Measurements from ENCODE around the gene S100A13. TPM values are rescaled to one million over a fixed set of nuclear protein-coding genes. Genes with fewer than 3 reads are reported as not detected.
"Not testable (repeated sequence)": the region's sequence is repeated elsewhere in the genome, so short reads cannot be mapped to it uniquely, and the experiment has no call there.

Gene S100A13
- polyA plus RNA-seq, 2 donors, result 74.3 to 122 TPM

DNA sequence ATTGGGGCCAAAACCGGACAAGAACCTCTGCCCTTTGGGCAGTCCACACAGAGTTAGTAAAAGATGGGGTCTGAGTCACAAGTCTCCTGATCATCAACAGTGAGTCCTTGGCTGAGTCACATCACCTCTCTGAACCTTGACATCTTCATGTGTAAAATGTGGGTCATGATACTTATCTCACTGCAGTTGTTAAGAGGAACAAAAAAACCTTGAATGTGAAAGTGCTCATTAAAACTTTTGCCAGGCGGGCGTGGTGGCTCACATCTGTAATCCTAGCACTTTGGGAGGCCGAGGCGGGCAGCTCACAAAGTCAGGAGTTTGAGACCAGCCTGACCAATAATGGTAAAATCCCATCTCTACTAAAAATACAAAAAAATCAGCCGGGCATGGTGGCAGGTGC, 30.1 kb downstream of the S100A13 start:
- Histone ChIP-seq H3K27me3 (ENCODE audit: control insufficient read depth in 1 of 2, insufficient read depth in 2 of 2, low read length in 2 of 2) (no peaks in the 10 kb centered on the region), H3K27ac (ENCODE audit: low read depth in 2 of 2, low read length in 1 of 2) (no peak overlapping the region), H3K4me1 (ENCODE audit: control insufficient read depth in 2 of 2, insufficient read depth in 2 of 2, low read length in 1 of 2) (peaks cover 0 to 4% of the 10 kb centered on the region in 2 donors), H3K36me3 (ENCODE audit: control insufficient read depth in 2 of 2, insufficient read depth in 2 of 2, low read length in 1 of 2) (no peaks in the 10 kb centered on the region), H3K4me3 (ENCODE audit: low read depth in 1 of 2, low read length in 2 of 2) (no peak overlapping the region), H3K9me3 (ENCODE audit: control insufficient read depth in 2 of 2, insufficient read depth in 1 of 2, low read depth in 1 of 2, low read length in 1 of 2) (no peaks in the 10 kb centered on the region)
- WGBS, 2 donors, result 86% methylated on average over 6 of the region's 6 CpGs

DNA sequence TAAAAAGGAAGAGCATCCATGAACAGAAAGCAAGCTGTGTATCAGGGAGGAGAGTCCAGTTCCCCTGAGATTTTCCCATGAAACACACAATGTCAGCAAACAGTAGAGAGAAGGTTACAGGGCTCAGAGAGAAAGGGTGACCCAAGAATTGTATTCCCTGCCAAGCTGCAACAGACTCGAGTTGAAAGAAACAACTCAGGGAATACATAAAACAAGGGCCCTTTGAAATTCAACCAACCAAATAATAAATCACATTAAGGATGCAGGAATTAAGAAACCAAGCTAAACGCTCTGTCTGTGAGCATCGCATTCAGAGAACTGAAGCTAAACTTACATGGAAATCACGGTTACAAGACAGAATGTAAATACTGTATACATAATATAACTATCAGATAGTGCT, 34.6 kb downstream of the S100A13 start:
- Histone ChIP-seq H3K36me3 (ENCODE audit: control insufficient read depth in 2 of 2, insufficient read depth in 2 of 2, low read length in 1 of 2) (no peaks in the 10 kb centered on the region), H3K4me3 (ENCODE audit: low read depth in 1 of 2, low read length in 2 of 2) (no peak overlapping the region), H3K27ac (ENCODE audit: low read depth in 2 of 2, low read length in 1 of 2) (no peak overlapping the region), H3K9me3 (ENCODE audit: control insufficient read depth in 2 of 2, insufficient read depth in 1 of 2, low read depth in 1 of 2, low read length in 1 of 2) (no peaks in the 10 kb centered on the region), H3K27me3 (ENCODE audit: control insufficient read depth in 1 of 2, insufficient read depth in 2 of 2, low read length in 2 of 2) (no peaks in the 10 kb centered on the region), H3K4me1 (ENCODE audit: control insufficient read depth in 2 of 2, insufficient read depth in 2 of 2, low read length in 1 of 2) (peaks cover 0 to 2% of the 10 kb centered on the region in 2 donors)
- WGBS, 2 donors, result 51 to 59% methylated on average over 4 of the region's 4 CpGs

DNA sequence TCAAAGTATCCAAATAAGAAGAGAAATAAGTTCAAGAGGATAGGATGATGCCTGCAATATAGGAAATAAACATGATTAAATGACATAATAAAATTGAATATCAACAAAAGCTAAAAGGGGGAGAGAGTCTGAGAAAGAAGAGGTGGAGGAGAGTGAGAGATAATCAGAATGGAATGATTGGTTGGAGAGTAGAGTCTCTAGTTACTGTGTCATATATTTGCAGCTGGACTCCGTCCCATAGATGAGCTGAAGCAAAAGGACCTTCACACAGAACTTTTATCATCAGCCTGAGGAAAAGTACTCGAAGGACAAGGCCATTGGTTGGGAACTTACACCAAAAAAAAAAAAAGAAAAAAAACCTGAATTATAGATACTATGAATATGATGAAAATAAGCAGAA, 38.8 kb downstream of the S100A13 start:
- WGBS, 2 donors, result 90 to 92% methylated on average over 2 of the region's 2 CpGs

DNA sequence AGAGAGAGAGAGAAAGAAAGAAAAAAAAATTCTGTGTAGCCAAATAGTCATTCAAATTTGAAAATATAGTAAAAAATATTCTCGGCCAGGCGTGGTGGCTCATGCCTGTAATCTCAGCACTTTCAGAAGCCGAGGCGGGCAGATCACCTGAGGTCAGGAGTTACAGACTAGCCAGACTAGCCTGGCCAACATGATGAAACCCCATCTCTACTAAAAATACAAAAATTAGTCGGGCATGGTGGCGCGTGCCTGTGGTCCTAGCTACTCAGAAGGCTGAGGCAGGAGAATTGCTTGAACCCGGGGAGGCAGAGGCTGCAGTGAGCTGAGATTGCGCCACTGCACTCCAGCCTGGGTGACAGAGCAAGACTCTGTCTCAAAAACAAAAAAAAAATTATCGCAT, 39.3 kb downstream of the S100A13 start:
- 95% methylated on average over 10 of the region's 10 CpGs for WGBS, 2 donors
- not testable (repeated sequence) for H3K36me3 ChIP-seq (ENCODE audit: control insufficient read depth in 2 of 2, insufficient read depth in 2 of 2, low read length in 1 of 2); H3K9me3 ChIP-seq (ENCODE audit: control insufficient read depth in 2 of 2, insufficient read depth in 1 of 2, low read depth in 1 of 2, low read length in 1 of 2); H3K27me3 ChIP-seq (ENCODE audit: control insufficient read depth in 1 of 2, insufficient read depth in 2 of 2, low read length in 2 of 2); H3K4me3 ChIP-seq (ENCODE audit: low read depth in 1 of 2, low read length in 2 of 2); H3K4me1 ChIP-seq (ENCODE audit: control insufficient read depth in 2 of 2, insufficient read depth in 2 of 2, low read length in 1 of 2); H3K27ac ChIP-seq (ENCODE audit: low read depth in 2 of 2, low read length in 1 of 2)

More for the DNA sequence above, 38.8 kb downstream of the S100A13 start:
- H3K36me3 ChIP-seq (ENCODE audit: control insufficient read depth in 2 of 2, insufficient read depth in 2 of 2, low read length in 1 of 2), result no peaks in the 10 kb centered on the region
- H3K4me3 ChIP-seq (ENCODE audit: low read depth in 1 of 2, low read length in 2 of 2), result no peak overlapping the region
- no peaks in the 10 kb centered on the region for H3K4me1 ChIP-seq (ENCODE audit: control insufficient read depth in 2 of 2, insufficient read depth in 2 of 2, low read length in 1 of 2)
- no peak overlapping the region for H3K27ac ChIP-seq (ENCODE audit: low read depth in 2 of 2, low read length in 1 of 2)
- H3K27me3 ChIP-seq (ENCODE audit: control insufficient read depth in 1 of 2, insufficient read depth in 2 of 2, low read length in 2 of 2), result no peaks in the 10 kb centered on the region
- no peaks in the 10 kb centered on the region for H3K9me3 ChIP-seq (ENCODE audit: control insufficient read depth in 2 of 2, insufficient read depth in 1 of 2, low read depth in 1 of 2, low read length in 1 of 2)

DNA sequence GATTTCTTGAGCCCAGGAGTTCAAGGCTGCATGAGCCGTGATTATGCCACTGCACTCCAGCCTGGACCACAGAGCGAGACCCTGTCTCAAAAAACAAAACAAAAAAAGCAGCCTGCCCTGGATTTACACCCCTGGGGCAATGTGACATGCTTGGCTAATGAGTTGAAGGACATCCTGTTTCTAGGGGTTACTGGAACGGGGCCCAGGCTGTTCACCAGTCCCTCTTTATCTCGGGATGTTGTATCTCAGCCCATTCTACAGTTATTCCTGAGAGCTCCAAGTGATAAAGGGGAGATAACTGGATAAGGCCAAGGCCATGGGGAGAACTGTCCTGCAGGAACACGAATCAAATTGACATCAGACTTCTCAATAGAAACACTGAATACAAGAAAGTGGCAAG, 40.0 kb downstream of the S100A13 start:
- no peak overlapping the region for H3K27ac ChIP-seq (ENCODE audit: low read depth in 2 of 2, low read length in 1 of 2)
- no peak overlapping the region for H3K4me3 ChIP-seq (ENCODE audit: low read depth in 1 of 2, low read length in 2 of 2)
- no peaks in the 10 kb centered on the region for H3K27me3 ChIP-seq (ENCODE audit: control insufficient read depth in 1 of 2, insufficient read depth in 2 of 2, low read length in 2 of 2)
- no peaks in the 10 kb centered on the region for H3K36me3 ChIP-seq (ENCODE audit: control insufficient read depth in 2 of 2, insufficient read depth in 2 of 2, low read length in 1 of 2)
- H3K9me3 ChIP-seq (ENCODE audit: control insufficient read depth in 2 of 2, insufficient read depth in 1 of 2, low read depth in 1 of 2, low read length in 1 of 2), result no peaks in the 10 kb centered on the region
- 59 to 69% methylated on average over 5 of the region's 5 CpGs for WGBS, 2 donors
- no peaks in the 10 kb centered on the region for H3K4me1 ChIP-seq (ENCODE audit: control insufficient read depth in 2 of 2, insufficient read depth in 2 of 2, low read length in 1 of 2)

DNA sequence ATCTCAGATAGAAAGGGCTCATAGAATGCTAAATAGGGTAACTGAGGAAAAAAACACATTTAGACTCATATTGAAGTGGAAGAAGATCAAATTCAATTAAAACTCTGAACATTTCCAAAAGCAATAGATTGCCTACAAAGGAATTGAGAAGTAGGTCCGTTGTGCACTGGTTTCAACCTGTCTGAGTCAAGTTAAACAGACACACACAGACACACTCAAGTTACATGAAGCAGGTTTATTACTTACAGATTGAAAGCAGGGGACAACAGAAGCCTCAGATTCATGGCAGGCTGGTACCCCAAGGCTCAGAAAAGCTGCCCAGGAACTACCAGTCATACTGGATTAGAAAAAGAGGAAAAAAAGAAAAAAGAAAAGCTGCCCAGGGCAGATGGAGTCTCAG, 41.0 kb downstream of the S100A13 start:
- H3K27ac ChIP-seq (ENCODE audit: low read depth in 2 of 2, low read length in 1 of 2), result no peak overlapping the region
- 48 to 56% methylated on average over 1 of the region's 1 CpG for WGBS, 2 donors
- no peaks in the 10 kb centered on the region for H3K36me3 ChIP-seq (ENCODE audit: control insufficient read depth in 2 of 2, insufficient read depth in 2 of 2, low read length in 1 of 2)
- no peaks in the 10 kb centered on the region for H3K27me3 ChIP-seq (ENCODE audit: control insufficient read depth in 1 of 2, insufficient read depth in 2 of 2, low read length in 2 of 2)
- no peaks in the 10 kb centered on the region for H3K4me1 ChIP-seq (ENCODE audit: control insufficient read depth in 2 of 2, insufficient read depth in 2 of 2, low read length in 1 of 2)
- H3K9me3 ChIP-seq (ENCODE audit: control insufficient read depth in 2 of 2, insufficient read depth in 1 of 2, low read depth in 1 of 2, low read length in 1 of 2), result no peaks in the 10 kb centered on the region
- no peak overlapping the region for H3K4me3 ChIP-seq (ENCODE audit: low read depth in 1 of 2, low read length in 2 of 2)

DNA sequence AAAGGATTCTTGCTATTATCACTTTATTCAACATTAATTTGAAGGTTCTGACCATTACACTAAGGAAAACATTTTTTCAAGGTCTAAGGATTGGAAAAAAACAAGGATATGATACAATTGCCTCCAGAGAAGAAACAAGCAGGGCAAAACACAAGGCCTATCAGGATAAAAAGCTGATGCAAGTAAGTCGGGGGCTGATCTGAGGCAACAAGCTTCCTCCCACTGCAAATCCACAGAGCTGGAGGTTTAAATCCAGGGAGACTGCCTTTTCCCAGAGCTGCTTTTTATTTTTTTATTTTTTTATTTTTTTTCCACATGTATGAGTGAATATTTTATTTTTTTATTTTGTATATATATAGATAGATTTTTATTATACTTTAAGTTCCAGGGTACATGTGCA, 42.3 kb downstream of the S100A13 start:
- H3K27me3 ChIP-seq (ENCODE audit: control insufficient read depth in 1 of 2, insufficient read depth in 2 of 2, low read length in 2 of 2), result no peaks in the 10 kb centered on the region
- H3K9me3 ChIP-seq (ENCODE audit: control insufficient read depth in 2 of 2, insufficient read depth in 1 of 2, low read depth in 1 of 2, low read length in 1 of 2), result no peaks in the 10 kb centered on the region
- H3K4me1 ChIP-seq (ENCODE audit: control insufficient read depth in 2 of 2, insufficient read depth in 2 of 2, low read length in 1 of 2), result no peaks in the 10 kb centered on the region
- no peak overlapping the region for H3K27ac ChIP-seq (ENCODE audit: low read depth in 2 of 2, low read length in 1 of 2)
- no peaks in the 10 kb centered on the region for H3K36me3 ChIP-seq (ENCODE audit: control insufficient read depth in 2 of 2, insufficient read depth in 2 of 2, low read length in 1 of 2)
- 86 to 93% methylated on average over 1 of the region's 1 CpG for WGBS, 2 donors
- no peak overlapping the region for H3K4me3 ChIP-seq (ENCODE audit: low read depth in 1 of 2, low read length in 2 of 2)

DNA sequence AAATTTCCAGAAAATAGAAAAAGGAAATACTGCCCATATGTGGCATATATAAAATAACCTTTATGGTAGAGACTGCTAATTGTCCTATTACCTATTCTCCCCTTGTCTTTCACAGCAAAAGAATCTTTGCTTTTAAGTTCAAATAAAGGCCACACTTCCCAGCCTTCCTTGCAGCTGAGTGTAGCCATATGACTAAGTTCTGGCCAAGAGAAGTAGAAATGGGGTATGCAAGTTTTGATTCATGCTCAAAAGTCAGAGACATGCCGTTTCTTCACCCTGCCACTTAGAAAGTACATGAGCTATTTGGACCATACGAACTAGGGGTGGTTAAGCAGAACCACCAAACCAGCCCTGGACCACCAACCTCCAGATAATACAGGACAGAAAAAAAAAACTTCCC, 43.3 kb downstream of the S100A13 start:
- H3K4me3 ChIP-seq (ENCODE audit: low read depth in 1 of 2, low read length in 2 of 2), result no peak overlapping the region
- H3K9me3 ChIP-seq (ENCODE audit: control insufficient read depth in 2 of 2, insufficient read depth in 1 of 2, low read depth in 1 of 2, low read length in 1 of 2), result no peaks in the 10 kb centered on the region
- H3K4me1 ChIP-seq (ENCODE audit: control insufficient read depth in 2 of 2, insufficient read depth in 2 of 2, low read length in 1 of 2), result no peaks in the 10 kb centered on the region
- 77 to 85% methylated on average over 2 of the region's 2 CpGs for WGBS, 2 donors
- no peak overlapping the region for H3K27ac ChIP-seq (ENCODE audit: low read depth in 2 of 2, low read length in 1 of 2)
- no peaks in the 10 kb centered on the region for H3K36me3 ChIP-seq (ENCODE audit: control insufficient read depth in 2 of 2, insufficient read depth in 2 of 2, low read length in 1 of 2)
- no peaks in the 10 kb centered on the region for H3K27me3 ChIP-seq (ENCODE audit: control insufficient read depth in 1 of 2, insufficient read depth in 2 of 2, low read length in 2 of 2)

DNA sequence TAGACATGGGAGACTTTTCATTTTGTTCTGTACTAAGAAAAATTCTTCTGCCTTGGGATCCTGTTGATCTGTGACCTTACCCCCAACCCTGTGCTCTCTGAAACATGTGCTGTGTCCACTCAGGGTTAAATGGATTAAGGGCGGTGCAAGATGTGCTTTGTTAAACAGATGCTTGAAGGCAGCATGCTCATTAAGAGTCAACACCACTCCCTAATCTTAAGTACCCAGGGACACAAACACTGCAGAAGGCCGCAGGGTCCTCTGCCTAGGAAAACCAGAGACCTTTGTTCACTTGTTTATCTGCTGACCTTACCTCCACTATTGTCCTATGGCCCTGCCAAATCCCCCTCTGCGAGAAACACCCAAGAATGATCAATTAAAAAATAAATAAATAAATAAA, 43.8 kb downstream of the S100A13 start:
- not testable (repeated sequence) for H3K27me3 ChIP-seq (ENCODE audit: control insufficient read depth in 1 of 2, insufficient read depth in 2 of 2, low read length in 2 of 2); H3K36me3 ChIP-seq (ENCODE audit: control insufficient read depth in 2 of 2, insufficient read depth in 2 of 2, low read length in 1 of 2); H3K27ac ChIP-seq (ENCODE audit: low read depth in 2 of 2, low read length in 1 of 2); H3K4me1 ChIP-seq (ENCODE audit: control insufficient read depth in 2 of 2, insufficient read depth in 2 of 2, low read length in 1 of 2); H3K4me3 ChIP-seq (ENCODE audit: low read depth in 1 of 2, low read length in 2 of 2); H3K9me3 ChIP-seq (ENCODE audit: control insufficient read depth in 2 of 2, insufficient read depth in 1 of 2, low read depth in 1 of 2, low read length in 1 of 2)
- 80 to 85% methylated on average over 3 of the region's 3 CpGs for WGBS, 2 donors

DNA sequence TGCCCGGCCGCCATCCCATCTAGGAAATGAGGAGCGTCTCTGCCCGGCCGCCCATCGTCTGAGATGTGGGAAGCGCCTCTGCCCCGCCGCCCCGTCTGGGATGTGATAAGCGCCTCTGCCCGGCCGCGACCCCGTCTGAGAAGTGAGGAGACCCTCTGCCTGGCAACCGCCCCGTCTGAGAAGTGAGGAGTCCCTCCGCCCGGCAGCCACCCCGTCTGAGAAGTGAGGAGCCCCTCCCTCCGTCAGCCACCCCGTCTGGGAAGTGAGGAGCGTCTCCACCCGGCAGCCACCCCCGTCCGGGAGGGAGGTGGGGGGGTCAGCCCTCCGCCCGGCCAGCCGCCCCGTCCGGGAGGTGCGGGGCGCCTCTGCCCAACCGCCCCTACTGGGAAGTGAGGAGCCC, 44.5 kb downstream of the S100A13 start:
- WGBS, 2 donors, result 94 to 96% methylated on average over 32 to 34 of the region's 34 CpGs
- H3K27me3 ChIP-seq (ENCODE audit: control insufficient read depth in 1 of 2, insufficient read depth in 2 of 2, low read length in 2 of 2); H3K4me1 ChIP-seq (ENCODE audit: control insufficient read depth in 2 of 2, insufficient read depth in 2 of 2, low read length in 1 of 2); H3K9me3 ChIP-seq (ENCODE audit: control insufficient read depth in 2 of 2, insufficient read depth in 1 of 2, low read depth in 1 of 2, low read length in 1 of 2); H3K4me3 ChIP-seq (ENCODE audit: low read depth in 1 of 2, low read length in 2 of 2); H3K36me3 ChIP-seq (ENCODE audit: control insufficient read depth in 2 of 2, insufficient read depth in 2 of 2, low read length in 1 of 2); H3K27ac ChIP-seq (ENCODE audit: low read depth in 2 of 2, low read length in 1 of 2): not testable (repeated sequence)
